GM08714 (cell line): ENCODE data around the gene RAB17.
"Not testable (repeated sequence)": the region's sequence is repeated elsewhere in the genome, so short reads cannot be mapped to it uniquely, and the experiment has no call there.

Source experiments
- H3K4me3 ChIP-seq: fragments of 200-500 bp; sonication (Bioruptor generic); 2 replicates; pipeline ENCODE4 v1.5.1; 2014; ENCODE audit warnings: mild to moderate bottlenecking, low read length, inconsistent platforms
- ZNF274 ChIP-seq: IDR thresholded peaks from 2 replicates; pipeline ENCODE4 v1.6.1; 2012; ENCODE audit warnings: mild to moderate bottlenecking, low read depth, low read length

The RAB17 gene

DNA sequence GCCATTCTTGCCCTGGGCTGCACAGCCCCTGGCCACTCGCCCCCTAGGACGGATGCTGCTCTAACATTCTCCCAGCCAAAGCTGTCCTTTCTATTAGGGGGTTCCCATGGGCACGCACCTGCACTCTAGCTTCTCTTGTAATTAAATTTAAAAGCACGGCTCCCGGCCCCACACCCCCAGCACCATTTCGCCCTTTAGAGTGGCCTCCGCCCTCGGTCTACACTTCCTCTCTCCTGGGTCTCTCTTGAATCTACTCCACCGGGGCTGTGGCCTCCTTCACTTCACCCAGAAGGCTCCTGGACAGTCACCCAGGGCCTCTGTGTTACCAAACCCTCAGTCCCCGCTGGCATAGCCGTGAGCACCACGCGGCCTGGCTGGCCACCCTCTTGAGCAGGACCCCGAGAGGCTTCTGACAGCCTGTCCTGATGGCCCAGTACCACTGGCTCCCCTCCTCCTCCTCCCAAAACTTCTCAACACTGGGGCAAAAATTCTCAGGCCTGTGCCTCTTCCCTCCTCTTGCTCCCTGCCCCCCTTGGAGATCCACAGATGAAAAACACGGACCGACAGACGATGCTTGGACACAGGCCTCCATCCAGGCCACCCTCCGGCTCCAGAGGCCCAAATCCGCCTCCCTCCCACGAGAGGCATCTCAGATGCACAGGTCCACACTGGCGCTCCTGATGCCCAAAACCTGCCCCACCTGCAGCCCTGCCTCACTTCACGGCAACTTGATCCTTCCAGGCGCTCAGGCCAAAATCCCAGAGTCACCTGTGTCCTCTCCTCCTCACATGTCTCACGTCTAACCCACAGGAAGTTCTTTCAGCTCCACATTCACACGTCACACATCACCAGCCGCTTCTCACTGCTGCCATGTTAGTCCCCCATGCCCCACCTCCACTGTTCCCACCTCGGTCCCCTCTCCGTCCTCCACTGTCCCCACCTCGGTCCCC is 6.9 kb upstream of the RAB17 start:
- TF ChIP-seq ZNF274 = no peak
- H3K4me3 ChIP-seq = no peak overlapping the region

DNA sequence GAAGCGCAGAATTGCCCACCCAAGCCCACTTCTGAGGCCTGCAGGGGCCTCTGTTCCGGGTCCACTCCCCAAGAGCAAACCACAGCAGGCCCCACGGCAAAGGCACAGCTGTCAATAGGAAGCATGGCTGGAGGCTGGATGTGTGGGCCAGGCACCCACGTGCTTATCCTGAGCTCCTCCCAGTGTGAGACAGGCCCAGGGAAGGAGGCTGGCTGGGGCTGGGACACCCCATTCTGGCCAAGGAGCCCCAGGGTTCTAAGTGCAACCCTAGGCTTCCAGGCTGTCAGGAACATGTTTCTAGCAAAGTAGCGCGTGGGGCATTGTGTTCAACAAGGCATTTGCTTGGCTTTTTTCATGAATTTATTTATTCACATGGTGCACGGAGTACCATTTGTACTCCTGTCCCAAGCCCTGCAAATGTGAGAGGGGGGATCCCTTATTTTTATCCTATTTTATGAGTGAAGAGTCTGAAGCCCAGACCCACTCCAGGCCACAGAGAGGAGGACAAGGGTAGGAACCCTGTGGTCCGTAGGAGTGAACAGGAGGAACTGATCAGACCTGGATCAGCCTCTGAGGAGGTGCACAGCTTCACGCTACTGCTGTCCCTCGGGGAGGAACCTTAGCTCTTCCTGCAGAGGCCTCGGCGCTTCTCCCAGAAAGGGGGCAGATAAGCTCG is 6.1 kb upstream of the RAB17 start:
- TF ChIP-seq ZNF274 = no peak
- H3K4me3 ChIP-seq = no peak overlapping the region

DNA sequence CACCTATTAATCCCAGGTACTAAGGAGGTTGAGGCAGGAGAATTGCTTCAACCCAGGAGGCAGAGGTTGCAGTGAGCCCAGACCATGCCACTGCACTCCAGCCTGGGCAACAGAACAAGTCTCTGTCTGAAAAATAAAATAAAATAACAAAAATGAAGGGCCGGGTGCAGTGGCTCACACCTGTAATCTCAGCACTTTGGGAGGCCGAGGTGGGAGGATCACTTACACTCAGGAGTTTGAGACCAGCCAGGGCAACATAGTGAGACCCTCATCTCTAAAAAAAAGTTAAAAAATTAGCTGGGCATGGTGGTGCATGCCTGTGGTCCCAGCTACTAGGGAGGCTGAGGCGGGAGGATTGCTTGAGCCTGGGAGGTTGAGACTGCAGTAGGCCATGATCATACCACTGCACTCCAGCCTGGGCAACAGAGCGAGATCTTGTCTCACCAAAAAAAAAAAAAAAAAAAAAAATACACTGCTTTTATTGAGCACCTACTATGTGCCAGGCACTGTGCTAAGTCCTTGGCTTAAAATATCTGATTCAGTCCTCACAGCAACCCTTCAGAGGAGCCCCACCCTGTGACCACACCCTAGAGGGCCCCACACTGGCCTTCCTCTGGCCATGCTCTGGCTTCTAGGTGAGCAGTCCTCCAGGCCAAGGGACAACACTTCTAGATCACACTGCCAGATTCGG is 5.4 kb upstream of the RAB17 start:
- H3K4me3 ChIP-seq = not testable (repeated sequence)

DNA sequence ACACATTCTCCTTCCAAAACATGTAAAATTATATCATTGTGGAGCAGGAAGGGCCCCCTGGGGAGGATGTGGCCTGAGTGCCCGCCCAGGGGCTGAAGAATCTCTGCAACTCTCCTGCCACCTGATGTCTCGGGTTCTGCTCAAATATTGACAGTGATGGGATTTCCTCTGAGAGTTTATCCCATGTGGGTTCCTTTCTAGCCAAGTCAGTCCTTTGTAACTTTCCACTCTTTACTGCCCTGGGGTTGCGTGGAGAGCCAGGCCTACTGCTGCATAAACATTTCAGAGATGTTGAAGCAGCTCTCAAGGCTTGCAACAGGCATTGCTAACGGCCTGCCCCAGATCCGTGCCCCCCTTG is 4.0 kb upstream of the RAB17 start:
- H3K4me3 ChIP-seq = no peak overlapping the region
- no peak for TF ChIP-seq ZNF274

DNA sequence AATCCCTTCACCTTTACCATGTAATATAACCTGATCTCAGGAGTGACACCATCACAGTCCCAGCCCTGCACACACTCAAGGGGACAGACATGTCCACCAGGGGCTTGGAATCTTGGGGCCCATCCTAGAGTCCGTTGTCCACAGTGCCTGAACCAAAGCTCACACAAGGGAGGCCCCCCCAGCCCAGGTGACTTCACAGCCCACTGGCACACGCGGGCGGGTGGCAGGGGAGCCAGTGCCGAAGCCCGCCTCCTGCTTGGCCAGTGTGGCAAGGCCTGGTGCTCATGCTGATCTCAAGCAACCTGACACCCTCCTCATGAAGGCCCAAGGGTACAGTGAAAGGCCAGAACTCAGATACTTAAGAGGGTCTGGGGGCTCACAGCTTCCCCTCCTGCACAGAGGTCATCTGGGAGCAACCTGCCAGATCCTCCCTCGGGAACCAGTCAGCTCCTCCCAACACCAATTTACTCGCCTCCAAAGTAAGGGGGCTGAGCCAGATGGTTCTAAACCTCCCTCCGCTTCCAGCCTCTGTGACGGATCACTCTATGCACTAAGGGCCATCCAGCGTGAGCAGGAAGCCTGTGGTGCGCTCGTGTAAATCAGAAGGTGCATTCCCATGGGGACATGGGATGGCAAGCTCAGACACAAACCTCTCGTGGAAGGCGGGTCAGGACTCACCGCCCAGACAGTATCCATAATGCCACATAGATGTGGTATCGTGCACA is 3.2 kb upstream of the RAB17 start:
- H3K4me3 ChIP-seq = no peak overlapping the region

DNA sequence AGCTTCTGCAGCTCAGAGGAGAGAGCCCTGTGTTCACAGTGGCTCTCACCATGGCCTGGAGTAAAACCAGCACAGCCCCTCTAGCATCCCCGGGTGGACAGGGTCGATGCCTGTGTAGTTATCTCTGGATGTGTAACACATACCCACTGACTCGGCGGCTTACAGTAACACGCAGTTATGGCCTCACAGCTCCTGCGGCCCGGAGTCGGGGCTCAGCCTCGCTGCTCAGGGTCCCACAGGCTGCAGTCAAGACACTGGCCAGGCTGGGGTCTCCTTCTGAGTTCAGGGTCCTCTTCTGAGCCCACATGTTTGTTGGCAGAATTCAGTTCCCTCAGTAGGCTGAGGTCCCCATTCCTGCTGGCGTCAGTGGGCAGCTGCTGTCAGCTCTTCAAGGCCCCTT is 2.5 kb upstream of the RAB17 start:
- no peak overlapping the region for H3K4me3 ChIP-seq
- no peak for TF ChIP-seq ZNF274

More for the DNA sequence above, 3.2 kb upstream of the RAB17 start:
- TF ChIP-seq ZNF274 = no peak

DNA sequence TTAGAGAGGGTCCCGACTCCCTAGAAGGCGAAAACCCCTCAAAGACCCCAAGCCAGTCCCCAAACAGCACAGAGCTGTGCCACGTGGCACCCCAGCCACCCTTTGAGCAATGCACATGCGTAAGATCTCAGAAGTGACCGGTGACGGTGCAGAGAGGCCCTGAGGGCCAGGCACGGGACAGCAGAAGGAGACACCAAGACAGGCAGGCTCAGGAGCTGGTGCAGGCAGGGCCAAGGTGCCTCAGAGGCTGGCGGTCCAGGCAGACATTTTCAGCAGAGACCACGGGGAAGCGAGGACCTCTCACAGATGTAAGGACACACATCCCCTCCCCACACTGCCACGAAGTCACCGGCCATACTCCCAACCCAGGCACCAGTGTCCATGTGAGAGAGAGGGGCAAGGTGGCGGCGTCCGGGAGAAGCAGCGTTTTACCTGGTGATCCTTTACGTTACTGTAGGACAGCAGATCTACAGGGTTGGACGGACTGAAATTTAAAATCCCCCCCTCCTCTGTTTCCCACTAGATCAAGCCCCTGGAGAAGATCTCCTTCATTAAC is 2.0 kb upstream of the RAB17 start:
- TF ChIP-seq ZNF274 = no peak
- no peak overlapping the region for H3K4me3 ChIP-seq

DNA sequence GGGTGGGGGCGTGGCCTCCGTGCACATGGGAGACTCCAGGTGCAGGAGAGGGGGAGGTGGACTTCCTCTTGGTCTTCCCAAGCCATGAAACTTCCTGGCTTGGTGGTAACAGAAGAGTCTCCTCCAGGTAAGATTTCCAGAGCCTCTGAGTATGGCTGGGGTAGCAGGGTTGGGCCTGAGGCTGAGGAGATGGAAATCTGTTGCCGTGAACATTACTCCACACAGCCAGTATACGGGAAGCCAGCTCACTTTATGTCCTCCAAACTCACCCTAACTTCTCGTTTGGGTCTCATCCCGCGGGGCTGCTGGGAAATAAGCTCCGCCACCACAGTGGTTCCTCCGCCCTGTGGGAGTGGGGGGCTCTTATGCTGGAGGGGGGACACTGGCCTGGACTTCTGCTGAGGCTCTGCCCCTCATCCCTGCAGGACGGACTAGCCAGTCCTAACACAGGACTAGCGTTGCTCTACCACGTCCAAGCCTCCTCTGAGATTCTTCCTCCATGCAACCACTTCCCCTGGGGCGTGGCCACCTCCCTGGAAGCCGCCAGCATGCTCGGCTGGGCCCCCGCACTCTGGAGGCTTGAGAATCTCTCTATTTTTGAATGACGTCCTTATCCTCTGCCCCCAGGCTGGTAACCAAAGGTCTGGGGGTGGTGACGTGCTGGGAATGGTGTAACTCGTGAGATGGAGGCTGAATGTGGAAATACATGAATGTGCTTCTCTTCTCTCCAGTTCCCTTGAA is 777 bp upstream of the RAB17 start:
- no peak for TF ChIP-seq ZNF274
- no peak overlapping the region for H3K4me3 ChIP-seq

DNA sequence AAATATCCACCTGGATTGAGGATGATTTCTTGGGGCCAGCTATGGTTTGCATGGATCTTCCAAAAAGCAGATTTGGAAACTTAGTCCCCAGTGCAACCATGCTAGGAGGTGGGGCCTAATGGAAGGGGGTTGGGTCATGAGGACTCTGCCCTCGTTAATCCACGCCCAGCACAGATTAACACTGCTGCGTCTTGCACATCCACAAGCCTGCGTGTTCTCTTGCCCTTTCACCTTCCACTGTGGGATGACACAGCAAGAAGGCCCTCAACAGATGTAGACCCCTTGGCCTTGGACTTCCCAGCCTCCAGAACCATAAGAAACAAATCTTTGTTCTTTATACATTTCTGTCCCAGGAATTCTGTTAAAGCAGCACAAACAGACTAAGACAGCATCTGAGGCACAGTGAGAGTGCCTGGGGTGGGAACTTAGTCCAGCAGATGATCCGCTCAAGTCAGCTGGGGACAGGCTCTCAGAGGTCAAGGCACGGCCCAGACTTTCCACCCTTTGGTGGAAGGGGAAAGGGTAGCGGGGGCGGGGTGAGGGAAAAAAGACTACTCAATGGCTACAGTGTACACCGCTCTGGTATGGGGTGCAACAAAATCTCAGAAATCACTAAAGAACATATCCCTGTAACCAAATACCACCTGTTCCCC is 2.4 kb downstream of the RAB17 start:
- H3K4me3 ChIP-seq = no peak overlapping the region
- TF ChIP-seq ZNF274 = no peak

DNA sequence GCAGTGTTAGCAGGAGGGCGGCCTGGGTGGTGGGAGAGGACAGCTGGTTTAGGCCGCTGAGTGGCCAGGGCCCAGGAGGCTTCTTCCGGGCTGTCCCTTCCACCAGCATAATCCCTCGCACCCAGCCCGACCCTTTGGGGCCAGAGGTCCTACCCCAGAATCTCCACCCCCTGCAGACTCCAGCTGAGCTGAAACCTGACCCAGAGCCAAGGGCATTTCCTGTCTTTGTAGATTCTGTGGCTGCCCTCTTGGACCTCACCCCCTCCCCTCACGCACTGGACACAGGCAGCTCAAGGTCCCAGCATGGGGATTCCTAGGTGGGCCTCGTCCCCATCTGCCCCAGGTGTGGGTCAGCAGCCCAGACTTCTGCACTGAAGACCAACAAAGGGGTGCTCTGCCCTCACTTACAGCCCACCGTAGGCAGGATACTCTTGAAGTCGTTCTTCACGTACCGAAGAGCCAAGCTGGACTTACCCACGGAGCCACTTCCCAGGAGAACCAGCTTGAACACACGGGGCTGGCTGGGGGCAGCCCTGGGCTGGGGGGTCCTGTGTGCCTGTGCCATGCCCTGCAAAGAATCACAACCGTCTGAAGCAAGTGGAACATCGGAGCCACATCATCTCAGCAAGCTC is 4.8 kb downstream of the RAB17 start:
- no peak for TF ChIP-seq ZNF274
- no peak overlapping the region for H3K4me3 ChIP-seq

DNA sequence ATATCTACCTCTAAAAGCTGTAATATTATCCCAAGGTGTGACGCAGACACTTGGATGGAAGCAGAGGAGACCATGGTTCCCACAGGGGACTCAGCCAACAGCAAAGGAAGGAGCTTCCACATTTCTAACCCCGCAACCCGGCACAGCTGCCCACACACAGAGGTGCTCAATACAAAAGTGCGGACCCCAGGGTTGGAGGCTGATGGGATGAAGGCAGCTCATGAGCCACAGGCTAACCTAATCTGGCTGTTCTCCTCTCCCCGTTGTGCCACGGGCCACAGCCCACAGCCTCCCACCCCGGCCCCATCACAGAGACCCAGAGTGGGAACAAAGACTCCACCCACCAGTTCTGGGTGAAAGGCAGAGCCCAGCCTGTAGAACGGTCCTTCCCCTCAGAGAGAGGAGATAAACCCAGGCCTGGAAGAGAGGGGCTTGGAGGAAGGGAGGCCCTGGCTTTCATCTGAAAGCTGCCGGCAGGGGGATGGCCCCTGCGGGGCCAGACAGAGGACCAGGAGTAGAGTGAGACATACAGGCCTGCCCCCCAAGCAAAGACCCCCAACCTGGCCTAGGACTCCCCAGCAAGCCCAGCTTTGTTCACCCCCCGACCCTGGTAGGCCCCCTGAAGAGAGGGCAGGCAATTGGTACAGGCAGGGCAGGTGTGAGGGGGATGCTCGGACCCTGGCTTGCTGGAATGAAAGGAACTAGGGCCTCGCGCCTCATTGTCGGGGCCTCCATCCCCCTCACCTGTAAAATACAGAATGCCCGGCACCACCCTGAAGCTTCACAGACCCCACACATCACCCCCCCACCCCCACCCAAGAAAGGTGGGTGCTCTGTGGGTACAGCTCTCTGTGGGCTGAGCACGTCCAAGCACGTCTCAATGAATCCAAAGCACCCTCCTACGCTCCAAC is 6.9 kb downstream of the RAB17 start:
- H3K4me3 ChIP-seq = no peak overlapping the region
- no peak for TF ChIP-seq ZNF274
